HG03025 (cell line): ENCODE data around the gene MAGEB17.
"Not testable (repeated sequence)": the region's sequence is repeated elsewhere in the genome, so short reads cannot be mapped to it uniquely, and the experiment has no call there.

Experiments
- ATAC-seq: cut with Tn5 transposase; IDR thresholded peaks from one replicate; pipeline ENCODE4 v1.9.1; 2021; ENCODE audit warnings: mild to moderate bottlenecking, moderate library complexity; ENCODE audit not compliant: unreplicated experiment, low FRiP score

MAGEB17 gene

GRCh38 chrX:16167181-16167580 is at the start of gene MAGEB17:
TSS of gene MAGEB17 (plus strand) at chrX:16167481. CDS start at chrX:16170383, 2,902 bp downstream.
- no peak for ATAC-seq

GRCh38 chrX:16119353-16120220 is 47.7 kb upstream of the MAGEB17 start:
- ATAC-seq, result peak; percentile 88

- ATAC-seq, result no peak
Measured at GRCh38 chrX:16120431-16120830, 46.9 kb upstream of the MAGEB17 start.

GRCh38 chrX:16123222-16123786 is 44.0 kb upstream of the MAGEB17 start, which contains the start of gene GRPR:
TSS of gene GRPR (plus strand) at chrX:16123565. CDS start at chrX:16123954, 389 bp downstream.
- peak; percentile 67 for ATAC-seq

- ATAC-seq, result no peak
Measured at GRCh38 chrX:16124201-16124600, 43.1 kb upstream of the MAGEB17 start.

GRCh38 chrX:16125520-16126149 is 41.6 kb upstream of the MAGEB17 start:
- no peak for ATAC-seq

GRCh38 chrX:16130707-16131106 is 36.6 kb upstream of the MAGEB17 start:
- ATAC-seq, result no peak

GRCh38 chrX:16134936-16135335 is 32.3 kb upstream of the MAGEB17 start:
- ATAC-seq, result no peak

GRCh38 chrX:16136080-16136479 is 31.2 kb upstream of the MAGEB17 start:
- ATAC-seq, result no peak

GRCh38 chrX:16137416-16138107 is 29.7 kb upstream of the MAGEB17 start:
- peak; percentile 74 for ATAC-seq

GRCh38 chrX:16138108-16138427 is 29.2 kb upstream of the MAGEB17 start:
- ATAC-seq, result peak; percentile 53

- ATAC-seq, result no peak
Measured at GRCh38 chrX:16140448-16140847, 26.8 kb upstream of the MAGEB17 start.

- ATAC-seq, result no peak
Measured at GRCh38 chrX:16140983-16141382, 26.3 kb upstream of the MAGEB17 start.

GRCh38 chrX:16141422-16142245 is 25.6 kb upstream of the MAGEB17 start:
- ATAC-seq, result no peak

GRCh38 chrX:16142246-16142558 is 25.1 kb upstream of the MAGEB17 start:
- no peak for ATAC-seq

- no peak for ATAC-seq
Measured at GRCh38 chrX:16143968-16144367, 23.3 kb upstream of the MAGEB17 start.

GRCh38 chrX:16144420-16144819 is 22.9 kb upstream of the MAGEB17 start:
- ATAC-seq, result no peak

GRCh38 chrX:16145093-16145492 is 22.2 kb upstream of the MAGEB17 start:
- ATAC-seq, result not testable (repeated sequence)

- no peak for ATAC-seq
Measured at GRCh38 chrX:16145656-16146055, 21.6 kb upstream of the MAGEB17 start.

- no peak for ATAC-seq
Measured at GRCh38 chrX:16148896-16149295, 18.4 kb upstream of the MAGEB17 start.
